ENCODE data around the gene CADM2. TPM values are rescaled to one million over a fixed set of nuclear protein-coding genes. Genes with fewer than 3 reads are reported as not detected.
A peak's percentile ranks its signal among the peaks of the same experiment; 100 is the strongest.
"Not testable (repeated sequence)": the region's sequence is repeated elsewhere in the genome, so short reads cannot be mapped to it uniquely, and the experiment has no call there.

Gene CADM2
- total RNA-seq: 10 to 100 TPM in 3 of 4 donors, 1 to 10 TPM in 1; 9.6 to 16.2 (median 11.5) TPM

DNA sequence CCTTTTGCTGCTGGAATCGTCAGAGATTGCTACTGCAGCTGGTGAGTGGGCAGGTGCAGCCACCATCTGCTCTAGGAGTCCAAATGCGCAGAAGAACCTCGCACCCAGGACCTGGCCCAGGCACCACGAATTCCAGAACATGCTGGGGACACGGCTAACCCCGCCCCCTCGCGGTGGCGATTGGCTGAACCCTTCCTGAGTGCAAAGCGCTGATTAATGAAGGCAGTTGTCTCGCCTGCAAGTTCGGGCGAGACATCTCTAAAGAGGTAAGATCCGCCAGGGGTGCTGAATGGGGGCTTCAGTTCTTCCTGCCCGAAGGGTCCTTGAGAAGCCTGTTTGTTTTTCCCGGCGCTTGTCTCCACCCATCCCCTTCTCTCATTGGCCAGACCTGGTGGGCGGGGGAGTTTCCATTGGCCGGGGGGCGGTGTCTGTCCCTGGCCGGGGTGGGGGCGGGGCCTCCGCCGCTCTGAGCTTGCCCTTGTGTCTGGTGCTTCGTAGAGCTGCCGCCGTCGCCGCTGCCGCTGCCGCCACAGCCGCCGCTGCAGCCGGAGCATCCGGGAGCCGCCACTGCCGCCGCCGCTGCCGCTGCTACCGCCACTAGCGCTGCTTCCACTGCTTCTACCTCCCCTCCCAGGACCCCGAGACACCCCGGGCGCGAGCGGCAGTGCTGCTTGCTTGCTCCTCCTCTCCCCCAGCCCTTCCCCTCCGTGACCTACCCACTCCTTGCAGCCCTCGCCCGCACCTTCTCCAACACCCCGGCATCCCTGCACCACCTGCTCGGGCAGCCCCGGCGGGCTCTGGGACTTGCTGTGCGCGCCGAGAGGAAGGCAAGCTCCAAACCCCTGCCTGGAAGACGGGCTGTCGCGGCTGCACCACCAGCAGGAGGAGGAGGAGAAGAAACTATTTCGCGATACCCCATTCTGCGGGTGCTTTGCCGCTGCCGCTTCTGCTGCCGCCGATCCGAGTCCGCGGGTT lies at the start of gene CADM2:
TSS of gene CADM2 (plus strand) at position 495 of the 975 bp plus-strand sequence.
- WGBS: 0% methylated on average over 39 of the region's 70 CpGs

DNA sequence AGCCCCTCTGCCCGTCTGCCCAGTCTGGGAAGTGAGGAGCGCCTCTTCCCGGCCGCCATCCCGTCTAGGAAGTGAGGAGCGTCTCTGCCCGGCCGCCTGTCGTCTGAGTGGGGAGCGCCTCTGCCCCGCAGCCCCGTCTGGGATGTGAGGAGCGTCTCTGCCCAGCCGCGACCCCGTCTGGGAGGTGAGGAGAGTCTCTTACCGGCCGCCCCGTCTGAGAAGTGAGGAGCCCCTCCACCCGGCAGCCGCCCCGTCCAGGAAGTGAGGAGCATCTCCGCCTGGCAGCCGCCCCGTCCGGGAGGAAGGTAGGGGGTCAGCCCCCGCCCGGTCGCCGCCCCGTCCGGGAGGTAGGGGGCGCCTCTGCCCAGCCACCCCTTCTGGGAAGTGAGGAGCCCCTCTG lies 40.2 kb upstream of the CADM2 start:
- H3K27me3 ChIP-seq; H3K4me1 ChIP-seq; DNase-seq (ENCODE audit: extremely low spot score); H3K27ac ChIP-seq (replicated peaks in 1 of 4); intact Hi-C loops (cut with DNase I); H3K9me3 ChIP-seq; H3K4me3 ChIP-seq; H3K36me3 ChIP-seq: not testable (repeated sequence)
- WGBS: 94% methylated on average over 17 of the region's 33 CpGs

More for the DNA sequence above, at the start of gene CADM2:
- DNase-seq (ENCODE audit: extremely low spot score): peak; percentile 97
- H3K27ac ChIP-seq (replicated peaks in 1 of 4): peak within 1 kb of the TSS; percentile 4 to 68 (median 54)
- intact Hi-C loops (cut with DNase I): no loop called here
- peaks cover 0 to 55% (median 25%) of the 10 kb centered on the region in 4 donors for H3K27me3 ChIP-seq
- no peaks in the 10 kb centered on the region for H3K9me3 ChIP-seq
- no peaks in the 10 kb centered on the region for H3K36me3 ChIP-seq
- no peak for TF ChIP-seq POLR2A (IDR thresholded peaks at IDR 0.05; ENCODE audit: low read depth)
- TF ChIP-seq, protein P1, sequence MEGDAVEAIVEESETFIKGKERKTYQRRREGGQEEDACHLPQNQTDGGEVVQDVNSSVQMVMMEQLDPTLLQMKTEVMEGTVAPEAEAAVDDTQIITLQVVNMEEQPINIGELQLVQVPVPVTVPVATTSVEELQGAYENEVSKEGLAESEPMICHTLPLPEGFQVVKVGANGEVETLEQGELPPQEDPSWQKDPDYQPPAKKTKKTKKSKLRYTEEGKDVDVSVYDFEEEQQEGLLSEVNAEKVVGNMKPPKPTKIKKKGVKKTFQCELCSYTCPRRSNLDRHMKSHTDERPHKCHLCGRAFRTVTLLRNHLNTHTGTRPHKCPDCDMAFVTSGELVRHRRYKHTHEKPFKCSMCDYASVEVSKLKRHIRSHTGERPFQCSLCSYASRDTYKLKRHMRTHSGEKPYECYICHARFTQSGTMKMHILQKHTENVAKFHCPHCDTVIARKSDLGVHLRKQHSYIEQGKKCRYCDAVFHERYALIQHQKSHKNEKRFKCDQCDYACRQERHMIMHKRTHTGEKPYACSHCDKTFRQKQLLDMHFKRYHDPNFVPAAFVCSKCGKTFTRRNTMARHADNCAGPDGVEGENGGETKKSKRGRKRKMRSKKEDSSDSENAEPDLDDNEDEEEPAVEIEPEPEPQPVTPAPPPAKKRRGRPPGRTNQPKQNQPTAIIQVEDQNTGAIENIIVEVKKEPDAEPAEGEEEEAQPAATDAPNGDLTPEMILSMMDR (IDR thresholded peaks at IDR 0.05): peak in 2 of 3 experiments; percentile 21 to 42
- no peak for TF ChIP-seq EP300 (IDR thresholded peaks at IDR 0.05)
- peak; percentile 58 to 72 for TF ChIP-seq POLR2AphosphoS5 (IDR thresholded peaks at IDR 0.05)
- H3K4me1 ChIP-seq: peaks cover 16 to 21% (median 17%) of the 10 kb centered on the region in 4 donors
- peak within 1 kb of the TSS; percentile 54 to 81 (median 58) for H3K4me3 ChIP-seq

GRCh38 chr3:84922682-84923081 lies 36.1 kb upstream of the CADM2 start:
- H3K27me3 ChIP-seq: no peaks in the 10 kb centered on the region
- 91% methylated on average over 3 of the region's 3 CpGs for WGBS
- no peak overlapping the region for H3K4me3 ChIP-seq
- no peaks in the 10 kb centered on the region for H3K36me3 ChIP-seq
- no peak for DNase-seq (ENCODE audit: extremely low spot score)
- no peaks in the 10 kb centered on the region for H3K9me3 ChIP-seq
- TF ChIP-seq EP300 (IDR thresholded peaks at IDR 0.05) (no peak), POLR2A (IDR thresholded peaks at IDR 0.05; ENCODE audit: low read depth) (no peak), POLR2AphosphoS5 (IDR thresholded peaks at IDR 0.05) (no peak)
- TF ChIP-seq, protein P1 (IDR thresholded peaks at IDR 0.05): no peak
- H3K27ac ChIP-seq (replicated peaks in 1 of 4): no peak overlapping the region
- intact Hi-C loops (cut with DNase I): no loop called here
- H3K4me1 ChIP-seq: no peaks in the 10 kb centered on the region

- no peaks in the 10 kb centered on the region for H3K27me3 ChIP-seq
- no peaks in the 10 kb centered on the region for H3K36me3 ChIP-seq
- 57% methylated on average over 1 of the region's 1 CpG for WGBS
- no peaks in the 10 kb centered on the region for H3K4me1 ChIP-seq
- intact Hi-C loops (cut with DNase I): no loop called here
- no peak for DNase-seq (ENCODE audit: extremely low spot score)
- no peak overlapping the region for H3K4me3 ChIP-seq
- H3K9me3 ChIP-seq: no peaks in the 10 kb centered on the region
- TF ChIP-seq EP300 (IDR thresholded peaks at IDR 0.05): no peak
- no peak for TF ChIP-seq POLR2A (IDR thresholded peaks at IDR 0.05; ENCODE audit: low read depth)
- TF ChIP-seq POLR2AphosphoS5 (IDR thresholded peaks at IDR 0.05): no peak
- TF ChIP-seq, protein P1 (IDR thresholded peaks at IDR 0.05): no peak
- H3K27ac ChIP-seq (replicated peaks in 1 of 4): no peak overlapping the region
These were observed 33.2 kb upstream of the CADM2 start for GRCh38 chr3:84925571-84925970.

DNA sequence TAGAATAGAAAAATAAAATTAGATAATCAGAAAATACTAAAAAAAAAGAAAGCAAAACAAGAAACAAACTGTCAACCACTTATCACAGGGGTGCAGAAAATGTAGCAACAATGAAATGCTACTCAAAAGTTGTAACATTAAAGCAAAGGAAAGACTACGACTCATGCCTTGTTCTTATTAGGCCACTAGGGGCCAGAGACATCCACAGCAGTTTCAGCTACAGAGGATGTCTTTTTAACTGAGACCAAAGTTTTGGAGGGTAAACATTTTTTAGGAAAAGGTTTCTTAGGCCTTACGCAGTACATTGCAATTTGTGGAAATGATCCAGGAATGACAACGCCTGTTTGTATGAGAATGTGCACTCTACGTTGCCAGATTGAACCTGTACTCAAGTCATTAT lies 15.4 kb upstream of the CADM2 start:
- intact Hi-C loops (cut with DNase I): no loop called here
- H3K27ac ChIP-seq (replicated peaks in 1 of 4): no peak overlapping the region
- TF ChIP-seq POLR2AphosphoS5 (IDR thresholded peaks at IDR 0.05): no peak
- TF ChIP-seq, protein P1 (IDR thresholded peaks at IDR 0.05): peak in 1 of 3 experiments; percentile 9
- no peak overlapping the region for H3K4me3 ChIP-seq
- no peak for DNase-seq (ENCODE audit: extremely low spot score)
- 71% methylated on average over 4 of the region's 4 CpGs for WGBS
- no peaks in the 10 kb centered on the region for H3K4me1 ChIP-seq
- no peaks in the 10 kb centered on the region for H3K9me3 ChIP-seq
- H3K27me3 ChIP-seq: no peaks in the 10 kb centered on the region
- H3K36me3 ChIP-seq: no peaks in the 10 kb centered on the region
